ENCODE results near the gene IP6K2. TPM values are rescaled to one million over a fixed set of nuclear protein-coding genes. Genes with fewer than 3 reads are reported as not detected.
A peak's percentile ranks its signal among the peaks of the same experiment; 100 is the strongest.

The IP6K2 gene
- polyA plus RNA-seq, 2 of the 4 experiments (the other 2 are of a cell fraction) = 61.9 to 78.4 TPM

DNA sequence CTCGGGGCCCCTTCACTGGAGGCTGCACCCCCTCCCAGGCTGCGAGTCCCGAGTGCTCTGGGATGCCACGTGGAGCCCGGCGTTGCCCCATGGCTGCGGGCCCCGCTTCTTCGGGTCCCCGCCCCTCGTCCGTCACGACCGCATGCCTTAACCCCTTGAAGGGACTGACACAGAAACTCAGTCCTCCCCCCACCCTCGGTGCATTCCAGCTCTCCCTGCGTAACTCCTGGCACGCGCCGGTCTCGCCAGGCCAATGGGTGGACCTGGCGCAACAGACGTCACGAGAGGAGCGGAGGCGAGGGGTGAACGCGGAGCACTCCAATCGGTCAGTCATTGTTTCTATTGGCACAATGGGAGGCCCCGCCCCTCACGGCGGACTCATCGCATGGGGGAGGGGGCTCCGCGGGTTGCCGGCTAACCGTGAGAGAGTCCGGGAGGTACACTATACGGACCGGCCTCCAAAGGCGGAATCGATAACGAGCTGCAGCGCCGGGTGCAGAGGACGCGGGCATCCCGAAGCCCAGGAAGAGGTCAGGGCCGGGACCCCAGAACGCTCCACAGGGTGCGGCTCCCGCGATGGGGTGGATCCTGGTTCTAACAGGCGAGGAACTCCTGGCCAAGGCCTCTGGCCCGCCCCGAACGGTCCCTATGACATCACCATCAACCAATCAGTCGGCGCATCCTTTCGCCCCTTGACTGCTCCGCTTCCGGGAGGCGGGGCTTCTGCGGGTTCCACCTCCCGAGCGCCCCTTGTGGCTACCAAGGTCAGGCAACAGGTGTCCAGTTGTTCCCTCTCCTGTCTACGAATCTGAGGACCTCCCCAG is 53.3 kb downstream of the IP6K2 start (continued):
- TF ChIP-seq, protein P1, sequence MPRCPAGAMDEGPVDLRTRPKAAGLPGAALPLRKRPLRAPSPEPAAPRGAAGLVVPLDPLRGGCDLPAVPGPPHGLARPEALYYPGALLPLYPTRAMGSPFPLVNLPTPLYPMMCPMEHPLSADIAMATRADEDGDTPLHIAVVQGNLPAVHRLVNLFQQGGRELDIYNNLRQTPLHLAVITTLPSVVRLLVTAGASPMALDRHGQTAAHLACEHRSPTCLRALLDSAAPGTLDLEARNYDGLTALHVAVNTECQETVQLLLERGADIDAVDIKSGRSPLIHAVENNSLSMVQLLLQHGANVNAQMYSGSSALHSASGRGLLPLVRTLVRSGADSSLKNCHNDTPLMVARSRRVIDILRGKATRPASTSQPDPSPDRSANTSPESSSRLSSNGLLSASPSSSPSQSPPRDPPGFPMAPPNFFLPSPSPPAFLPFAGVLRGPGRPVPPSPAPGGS (IDR thresholded peaks at IDR 0.05) = peak; percentile 63; the same call in 1 of the 3 replicates
- TF ChIP-seq RCOR1 (IDR thresholded peaks at IDR 0.05; ENCODE audit: low read depth, low read length) (no peak), POLR2AphosphoS2 (conservative IDR thresholded peaks at IDR 0.05; ENCODE audit: low read length) (no peak), EHF (CRISPR knock-in tag; IDR thresholded peaks at IDR 0.05) (no peak), CBX2 (IDR thresholded peaks at IDR 0.05; ENCODE audit: borderline replicate concordance, low read depth) (no peak), CBX8 (IDR thresholded peaks at IDR 0.05) (no peak), ZSCAN20 (CRISPR knock-in tag; IDR thresholded peaks at IDR 0.05) (no peak), POLR2A (IDR thresholded peaks at IDR 0.05; ENCODE audit: low read length) (peak; percentile 64), NR3C1 (IDR thresholded peaks at IDR 0.05) (no peak), FOXS1 (CRISPR knock-in tag; IDR thresholded peaks at IDR 0.05) (no peak), JUN (IDR thresholded peaks at IDR 0.05) (peak; percentile 76 to 78), RNF2 (IDR thresholded peaks at IDR 0.05; ENCODE audit: borderline replicate concordance, low read depth) (no peak), ZFP36 (IDR thresholded peaks at IDR 0.05; ENCODE audit: borderline replicate concordance, partially characterized antibody) (no peak), FOSB (CRISPR knock-in tag; IDR thresholded peaks at IDR 0.05) (no peak), SREBF2 (IDR thresholded peaks at IDR 0.05) (no peak), CHD4 (IDR thresholded peaks at IDR 0.05; ENCODE audit: borderline replicate concordance) (no peak), HOXA7 (CRISPR knock-in tag; IDR thresholded peaks at IDR 0.05) (peak; percentile 69; the same call in 1 of the 2 replicates), CEBPB (IDR thresholded peaks at IDR 0.05) (no peak), ESRRA (IDR thresholded peaks at IDR 0.05; ENCODE audit: borderline replicate concordance, low read length) (no peak), MAFK (IDR thresholded peaks at IDR 0.05; ENCODE audit: partially characterized antibody) (no peak), HDAC2 (IDR thresholded peaks at IDR 0.05) (no peak), RAD21 (conservative IDR thresholded peaks at IDR 0.05 in 1 of 2, IDR thresholded peaks at IDR 0.05 in 1 of 2) (no peak; a peak in 1 of 5 replicates), EP300 (IDR thresholded peaks at IDR 0.05) (0 out of 5 replicates have a peak, but pooled peaks of 1 of the 2 experiments have one; percentile 15), TP53 (CRISPR knock-in tag; IDR thresholded peaks at IDR 0.05) (0 out of 2 replicates have a peak, but pooled peaks have one; percentile 78), BHLHE40 (IDR thresholded peaks at IDR 0.05; ENCODE audit: low read depth, low read length) (peak; percentile 90), FOSL2 (IDR thresholded peaks at IDR 0.05) (no peak), FOSL2 (CRISPR knock-in tag; IDR thresholded peaks at IDR 0.05) (peak; percentile 52), GATA3 (IDR thresholded peaks at IDR 0.05; ENCODE audit: borderline replicate concordance) (peak; percentile 32; the same call in 1 of the 2 replicates), RFX5 (IDR thresholded peaks at IDR 0.05) (peak; percentile 81), HOXB13 (CRISPR knock-in tag; IDR thresholded peaks at IDR 0.05; ENCODE audit: low read depth) (peak; percentile 61; the same call in 1 of the 2 replicates), CHD2 (IDR thresholded peaks at IDR 0.05; ENCODE audit: low read length, partially characterized antibody) (no peak)
- TF ChIP-seq, protein P2, sequence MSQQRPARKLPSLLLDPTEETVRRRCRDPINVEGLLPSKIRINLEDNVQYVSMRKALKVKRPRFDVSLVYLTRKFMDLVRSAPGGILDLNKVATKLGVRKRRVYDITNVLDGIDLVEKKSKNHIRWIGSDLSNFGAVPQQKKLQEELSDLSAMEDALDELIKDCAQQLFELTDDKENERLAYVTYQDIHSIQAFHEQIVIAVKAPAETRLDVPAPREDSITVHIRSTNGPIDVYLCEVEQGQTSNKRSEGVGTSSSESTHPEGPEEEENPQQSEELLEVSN (IDR thresholded peaks at IDR 0.05; ENCODE audit: borderline replicate concordance, low read depth) = peak; percentile 94
- TF ChIP-seq, protein P3, sequence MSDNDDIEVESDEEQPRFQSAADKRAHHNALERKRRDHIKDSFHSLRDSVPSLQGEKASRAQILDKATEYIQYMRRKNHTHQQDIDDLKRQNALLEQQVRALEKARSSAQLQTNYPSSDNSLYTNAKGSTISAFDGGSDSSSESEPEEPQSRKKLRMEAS (IDR thresholded peaks at IDR 0.05) = peak; percentile 98
- TF ChIP-seq, protein P4, sequence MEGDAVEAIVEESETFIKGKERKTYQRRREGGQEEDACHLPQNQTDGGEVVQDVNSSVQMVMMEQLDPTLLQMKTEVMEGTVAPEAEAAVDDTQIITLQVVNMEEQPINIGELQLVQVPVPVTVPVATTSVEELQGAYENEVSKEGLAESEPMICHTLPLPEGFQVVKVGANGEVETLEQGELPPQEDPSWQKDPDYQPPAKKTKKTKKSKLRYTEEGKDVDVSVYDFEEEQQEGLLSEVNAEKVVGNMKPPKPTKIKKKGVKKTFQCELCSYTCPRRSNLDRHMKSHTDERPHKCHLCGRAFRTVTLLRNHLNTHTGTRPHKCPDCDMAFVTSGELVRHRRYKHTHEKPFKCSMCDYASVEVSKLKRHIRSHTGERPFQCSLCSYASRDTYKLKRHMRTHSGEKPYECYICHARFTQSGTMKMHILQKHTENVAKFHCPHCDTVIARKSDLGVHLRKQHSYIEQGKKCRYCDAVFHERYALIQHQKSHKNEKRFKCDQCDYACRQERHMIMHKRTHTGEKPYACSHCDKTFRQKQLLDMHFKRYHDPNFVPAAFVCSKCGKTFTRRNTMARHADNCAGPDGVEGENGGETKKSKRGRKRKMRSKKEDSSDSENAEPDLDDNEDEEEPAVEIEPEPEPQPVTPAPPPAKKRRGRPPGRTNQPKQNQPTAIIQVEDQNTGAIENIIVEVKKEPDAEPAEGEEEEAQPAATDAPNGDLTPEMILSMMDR (IDR thresholded peaks at IDR 0.05) = peak; percentile 62
- TF ChIP-seq, protein P5, sequence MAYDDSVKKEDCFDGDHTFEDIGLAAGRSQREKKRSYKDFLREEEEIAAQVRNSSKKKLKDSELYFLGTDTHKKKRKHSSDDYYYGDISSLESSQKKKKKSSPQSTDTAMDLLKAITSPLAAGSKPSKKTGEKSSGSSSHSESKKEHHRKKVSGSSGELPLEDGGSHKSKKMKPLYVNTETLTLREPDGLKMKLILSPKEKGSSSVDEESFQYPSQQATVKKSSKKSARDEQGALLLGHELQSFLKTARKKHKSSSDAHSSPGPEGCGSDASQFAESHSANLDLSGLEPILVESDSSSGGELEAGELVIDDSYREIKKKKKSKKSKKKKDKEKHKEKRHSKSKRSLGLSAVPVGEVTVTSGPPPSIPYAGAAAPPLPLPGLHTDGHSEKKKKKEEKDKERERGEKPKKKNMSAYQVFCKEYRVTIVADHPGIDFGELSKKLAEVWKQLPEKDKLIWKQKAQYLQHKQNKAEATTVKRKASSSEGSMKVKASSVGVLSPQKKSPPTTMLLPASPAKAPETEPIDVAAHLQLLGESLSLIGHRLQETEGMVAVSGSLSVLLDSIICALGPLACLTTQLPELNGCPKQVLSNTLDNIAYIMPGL (CRISPR knock-in tag; IDR thresholded peaks at IDR 0.05; ENCODE audit: borderline replicate concordance) = 0 out of 2 replicates have a peak, but pooled peaks have one; percentile 20
